Suppressor macrophage (primary cell): ENCODE measurements around the gene IL1R2.
"Not testable (repeated sequence)": the region's sequence is repeated elsewhere in the genome, so short reads cannot be mapped to it uniquely, and the experiment has no call there.

ENCODE experiments used
- DNase-seq, 4 experiments: peaks; one replicate each; pipeline ENCODE4 v3.0.0-alpha.2; 2020 to 2022

The IL1R2 gene

GRCh38 chr2:102000813-102001766, 9.3 kb downstream of the IL1R2 start:
- DNase-seq = no peak

GRCh38 chr2:102001767-102002142, 10.0 kb downstream of the IL1R2 start:
- no peak for DNase-seq

- no peak for DNase-seq
These were observed 10.5 kb downstream of the IL1R2 start for GRCh38 chr2:102002228-102002627.

GRCh38 chr2:102002909-102003308, 11.1 kb downstream of the IL1R2 start:
- DNase-seq = not testable (repeated sequence)

GRCh38 chr2:102003696-102004095, 11.9 kb downstream of the IL1R2 start:
- no peak for DNase-seq

- no peak for DNase-seq
These were observed 12.8 kb downstream of the IL1R2 start for GRCh38 chr2:102004581-102004980.

- no peak for DNase-seq
These were observed 13.7 kb downstream of the IL1R2 start for GRCh38 chr2:102005449-102005848.

- peak; percentile 67 to 88 (median 80) for DNase-seq
These were observed 14.5 kb downstream of the IL1R2 start for GRCh38 chr2:102005989-102006885.

GRCh38 chr2:102006886-102007278, 15.1 kb downstream of the IL1R2 start:
- DNase-seq = no peak

- DNase-seq = no peak
These were observed 16.7 kb downstream of the IL1R2 start for GRCh38 chr2:102008490-102008889.

GRCh38 chr2:102009557-102009956, 17.8 kb downstream of the IL1R2 start:
- no peak for DNase-seq

- DNase-seq = peak; percentile 27 to 87 (median 60)
These were observed 19.1 kb downstream of the IL1R2 start for GRCh38 chr2:102010902-102011301.

GRCh38 chr2:102012061-102012614, 20.4 kb downstream of the IL1R2 start:
- no peak for DNase-seq

GRCh38 chr2:102013206-102014040, 21.7 kb downstream of the IL1R2 start:
- DNase-seq = peak; percentile 51 to 74 (median 63)

- no peak for DNase-seq
These were observed 22.2 kb downstream of the IL1R2 start for GRCh38 chr2:102014041-102014345.

GRCh38 chr2:102015399-102015798, 23.6 kb downstream of the IL1R2 start:
- no peak for DNase-seq

- DNase-seq = no peak
These were observed 24.7 kb downstream of the IL1R2 start for GRCh38 chr2:102016399-102016955.

- no peak for DNase-seq
These were observed 27.2 kb downstream of the IL1R2 start for GRCh38 chr2:102018823-102019445.

GRCh38 chr2:102020596-102021170, 28.9 kb downstream of the IL1R2 start:
- peak; percentile 85 to 95 (median 88) for DNase-seq

GRCh38 chr2:102021779-102022178, 30.0 kb downstream of the IL1R2 start:
- no peak for DNase-seq
